ENCODE results near the gene COA7. TPM values are rescaled to one million over a fixed set of nuclear protein-coding genes. Genes with fewer than 3 reads are reported as not detected.
"Not testable (repeated sequence)": the region's sequence is repeated elsewhere in the genome, so short reads cannot be mapped to it uniquely, and the experiment has no call there.

The COA7 gene
- total RNA-seq, 1 donor from 2014 or later, result 23.8 TPM

DNA sequence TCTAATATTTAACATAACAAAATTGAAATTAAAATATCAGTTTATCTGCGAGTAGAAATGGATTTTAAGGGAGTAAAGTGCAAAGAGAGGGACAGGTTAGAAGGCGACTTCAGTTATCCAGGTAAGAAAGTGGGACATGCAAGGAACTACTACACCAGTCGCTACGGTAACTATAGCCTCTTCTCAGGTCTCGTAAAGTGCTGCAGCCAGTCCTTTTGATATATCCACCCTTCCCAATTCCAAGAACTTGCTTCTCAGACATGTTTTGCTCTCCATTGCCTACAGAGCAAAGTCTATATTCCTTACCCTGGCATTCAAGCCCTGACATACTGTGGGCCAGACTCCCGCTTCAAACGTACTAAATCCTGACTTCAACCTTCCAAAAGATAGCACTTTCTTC is 2.5 kb downstream of the COA7 start:
- DNase-seq (ENCODE audit: low spot score), result no peak
- no peak overlapping the region for H3K27ac Mint-ChIP-seq (ENCODE audit: unreplicated experiment)
- no peaks in the 10 kb centered on the region for H3K9me3 Mint-ChIP-seq (ENCODE audit: low read depth)
- H3K4me3 Mint-ChIP-seq (ENCODE audit: unreplicated experiment), result no peak overlapping the region
- H3K36me3 Mint-ChIP-seq (ENCODE audit: low read depth), result peaks cover 9% of the 10 kb centered on the region
- TF ChIP-seq, protein P1, sequence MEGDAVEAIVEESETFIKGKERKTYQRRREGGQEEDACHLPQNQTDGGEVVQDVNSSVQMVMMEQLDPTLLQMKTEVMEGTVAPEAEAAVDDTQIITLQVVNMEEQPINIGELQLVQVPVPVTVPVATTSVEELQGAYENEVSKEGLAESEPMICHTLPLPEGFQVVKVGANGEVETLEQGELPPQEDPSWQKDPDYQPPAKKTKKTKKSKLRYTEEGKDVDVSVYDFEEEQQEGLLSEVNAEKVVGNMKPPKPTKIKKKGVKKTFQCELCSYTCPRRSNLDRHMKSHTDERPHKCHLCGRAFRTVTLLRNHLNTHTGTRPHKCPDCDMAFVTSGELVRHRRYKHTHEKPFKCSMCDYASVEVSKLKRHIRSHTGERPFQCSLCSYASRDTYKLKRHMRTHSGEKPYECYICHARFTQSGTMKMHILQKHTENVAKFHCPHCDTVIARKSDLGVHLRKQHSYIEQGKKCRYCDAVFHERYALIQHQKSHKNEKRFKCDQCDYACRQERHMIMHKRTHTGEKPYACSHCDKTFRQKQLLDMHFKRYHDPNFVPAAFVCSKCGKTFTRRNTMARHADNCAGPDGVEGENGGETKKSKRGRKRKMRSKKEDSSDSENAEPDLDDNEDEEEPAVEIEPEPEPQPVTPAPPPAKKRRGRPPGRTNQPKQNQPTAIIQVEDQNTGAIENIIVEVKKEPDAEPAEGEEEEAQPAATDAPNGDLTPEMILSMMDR (IDR thresholded peaks at IDR 0.05), result no peak
- H3K27me3 Mint-ChIP-seq (ENCODE audit: low read depth), result no peaks in the 10 kb centered on the region
- peaks cover 32% of the 10 kb centered on the region for H3K4me1 Mint-ChIP-seq (ENCODE audit: low read depth)

DNA sequence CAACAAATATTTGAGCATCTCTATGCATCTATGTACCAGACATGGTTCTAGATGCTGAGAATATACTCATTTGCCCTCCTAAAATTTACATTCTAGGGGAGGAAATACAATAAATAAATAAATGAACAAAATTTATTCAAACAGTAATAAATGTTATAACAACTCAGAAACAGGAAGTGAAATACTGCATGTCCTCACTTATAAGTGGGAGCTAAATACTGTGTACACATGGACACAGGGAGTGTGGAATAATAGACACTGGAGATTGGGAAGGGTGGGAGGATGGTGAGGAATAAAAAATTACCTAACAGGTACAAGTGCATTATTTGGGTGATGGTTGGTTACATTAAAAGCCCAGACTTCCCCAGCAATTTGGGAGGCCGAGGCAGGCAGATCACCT is 4.3 kb downstream of the COA7 start:
- Mint-ChIP-seq H3K27me3 (ENCODE audit: low read depth) (no peaks in the 10 kb centered on the region), H3K4me1 (ENCODE audit: low read depth) (peaks cover 27% of the 10 kb centered on the region), H3K27ac (ENCODE audit: unreplicated experiment) (no peak overlapping the region), H3K36me3 (ENCODE audit: low read depth) (peaks cover 9% of the 10 kb centered on the region), H3K4me3 (ENCODE audit: unreplicated experiment) (no peak overlapping the region), H3K9me3 (ENCODE audit: low read depth) (no peaks in the 10 kb centered on the region)
- TF ChIP-seq, protein P1 (IDR thresholded peaks at IDR 0.05), result no peak
- no peak for DNase-seq (ENCODE audit: low spot score)

DNA sequence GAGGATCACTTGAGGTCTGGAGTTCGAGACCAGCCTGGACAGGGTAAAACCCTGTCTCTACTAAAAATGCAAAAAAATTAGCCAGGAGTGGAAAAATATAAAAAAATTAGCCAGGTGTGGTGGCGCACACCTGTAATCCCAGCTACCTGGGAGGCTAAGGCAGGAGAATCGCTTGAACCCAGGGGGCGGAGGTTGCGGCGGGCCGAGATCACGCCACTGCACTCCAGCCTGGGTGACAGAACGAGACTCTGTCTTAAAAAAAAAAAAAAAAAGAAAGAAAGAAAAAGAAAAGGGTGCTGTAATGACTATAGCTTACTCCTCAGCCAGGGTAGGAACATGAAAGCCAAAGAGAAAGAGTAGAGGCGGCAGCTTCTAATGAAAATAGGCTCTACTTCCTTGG is 4.8 kb downstream of the COA7 start:
- not testable (repeated sequence) for H3K4me3 Mint-ChIP-seq (ENCODE audit: unreplicated experiment); DNase-seq (ENCODE audit: low spot score); H3K27me3 Mint-ChIP-seq (ENCODE audit: low read depth); H3K9me3 Mint-ChIP-seq (ENCODE audit: low read depth); H3K27ac Mint-ChIP-seq (ENCODE audit: unreplicated experiment); H3K36me3 Mint-ChIP-seq (ENCODE audit: low read depth)
- peaks cover 22% of the 10 kb centered on the region for H3K4me1 Mint-ChIP-seq (ENCODE audit: low read depth)

DNA sequence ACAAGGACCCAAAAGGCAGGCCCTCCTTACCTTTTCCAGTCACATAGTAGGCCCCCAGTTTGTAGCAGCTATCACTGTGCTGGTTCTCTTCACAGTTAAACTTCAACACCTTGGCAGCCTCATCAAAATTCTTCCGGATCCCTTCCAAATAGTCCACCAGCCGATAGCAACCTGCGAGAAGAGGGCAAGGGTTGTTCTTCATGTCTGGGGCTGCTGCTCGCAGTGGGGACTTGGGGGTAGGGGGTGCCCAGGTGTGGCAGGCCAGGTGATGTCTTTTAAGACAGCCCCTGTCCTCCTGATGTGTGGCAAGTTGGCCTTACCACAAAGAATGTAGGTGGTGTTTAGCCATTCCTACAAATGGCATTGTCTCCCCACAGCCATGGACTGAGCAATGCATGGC is 5.5 kb downstream of the COA7 start:
- Mint-ChIP-seq H3K4me1 (ENCODE audit: low read depth) (peaks cover 17% of the 10 kb centered on the region), H3K27ac (ENCODE audit: unreplicated experiment) (no peak overlapping the region), H3K9me3 (ENCODE audit: low read depth) (no peaks in the 10 kb centered on the region), H3K36me3 (ENCODE audit: low read depth) (peaks cover 11% of the 10 kb centered on the region), H3K27me3 (ENCODE audit: low read depth) (no peaks in the 10 kb centered on the region), H3K4me3 (ENCODE audit: unreplicated experiment) (no peak overlapping the region)
- TF ChIP-seq, protein P1 (IDR thresholded peaks at IDR 0.05), result no peak
- no peak for DNase-seq (ENCODE audit: low spot score)

DNA sequence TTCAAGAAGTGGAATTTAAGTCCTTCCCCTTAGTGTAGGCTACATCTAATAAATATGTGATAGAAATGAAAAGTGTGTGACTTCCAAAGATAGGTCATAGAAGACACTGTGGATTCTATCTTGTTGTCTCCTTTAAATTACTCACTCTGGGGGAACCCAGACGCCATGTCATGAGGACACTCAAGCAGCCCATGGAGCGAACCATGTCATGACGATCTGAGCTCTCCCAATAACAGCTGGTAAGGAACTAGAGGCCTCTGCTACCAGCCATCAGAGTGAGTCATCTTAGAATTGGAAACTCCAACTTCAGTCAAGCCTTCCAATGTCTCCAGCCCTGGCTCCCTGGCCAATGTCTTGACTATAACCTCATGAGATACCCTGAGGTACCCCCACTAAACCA is 6.3 kb downstream of the COA7 start:
- Mint-ChIP-seq H3K27ac (ENCODE audit: unreplicated experiment) (no peak overlapping the region), H3K4me1 (ENCODE audit: low read depth) (peaks cover 9% of the 10 kb centered on the region), H3K4me3 (ENCODE audit: unreplicated experiment) (no peak overlapping the region), H3K27me3 (ENCODE audit: low read depth) (no peaks in the 10 kb centered on the region), H3K36me3 (ENCODE audit: low read depth) (peaks cover 16% of the 10 kb centered on the region), H3K9me3 (ENCODE audit: low read depth) (no peaks in the 10 kb centered on the region)
- TF ChIP-seq, protein P1 (IDR thresholded peaks at IDR 0.05), result no peak
- DNase-seq (ENCODE audit: low spot score), result no peak

DNA sequence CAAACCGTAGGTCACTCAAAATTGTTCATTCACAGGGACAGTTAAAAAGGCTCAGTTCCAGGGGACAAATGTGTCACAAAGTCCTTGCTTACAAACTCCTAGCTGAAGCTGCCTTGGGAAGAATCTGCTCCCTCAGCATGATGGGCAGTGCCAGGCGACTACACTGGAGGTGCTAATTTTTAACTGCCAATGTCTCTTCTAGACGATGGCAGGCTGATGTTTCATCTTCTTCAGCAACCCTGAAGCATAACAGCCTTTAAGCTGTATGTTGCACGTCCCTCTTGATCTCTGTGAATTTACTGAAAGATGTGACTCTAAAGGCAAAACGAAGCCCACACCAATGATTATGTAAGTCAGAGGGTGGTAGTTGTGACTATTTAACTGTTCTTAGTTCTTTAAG is 11.3 kb downstream of the COA7 start:
- H3K4me1 Mint-ChIP-seq (ENCODE audit: low read depth), result peaks cover 3% of the 10 kb centered on the region
- TF ChIP-seq, protein P1 (IDR thresholded peaks at IDR 0.05), result no peak
- no peaks in the 10 kb centered on the region for H3K27me3 Mint-ChIP-seq (ENCODE audit: low read depth)
- H3K27ac Mint-ChIP-seq (ENCODE audit: unreplicated experiment), result no peak overlapping the region
- peaks cover 17% of the 10 kb centered on the region for H3K36me3 Mint-ChIP-seq (ENCODE audit: low read depth)
- H3K9me3 Mint-ChIP-seq (ENCODE audit: low read depth), result no peaks in the 10 kb centered on the region
- no peak for DNase-seq (ENCODE audit: low spot score)
- H3K4me3 Mint-ChIP-seq (ENCODE audit: unreplicated experiment), result no peak overlapping the region

All from chondrocyte (in vitro differentiated cells).